GM21576 (cell line): Measurements from ENCODE around the gene SH3RF3.

ENCODE experiments used
- ATAC-seq: cut with Tn5 transposase; IDR thresholded peaks from one replicate; pipeline ENCODE4 v1.9.1; 2021; ENCODE audit warnings: mild to moderate bottlenecking, moderate library complexity; ENCODE audit not compliant: unreplicated experiment

The SH3RF3 gene

GRCh38 chr2:109345653-109346480 lies 216.9 kb downstream of the SH3RF3 start:
- no peak for ATAC-seq

GRCh38 chr2:109346601-109347228 lies 217.7 kb downstream of the SH3RF3 start:
- ATAC-seq, result no peak

GRCh38 chr2:109347626-109348025 lies 218.6 kb downstream of the SH3RF3 start:
- ATAC-seq, result no peak

- no peak for ATAC-seq
Observed at GRCh38 chr2:109348190-109348589, 219.2 kb downstream of the SH3RF3 start.

- ATAC-seq, result peak; percentile 64
Observed at GRCh38 chr2:109348671-109349502, 219.9 kb downstream of the SH3RF3 start.

- no peak for ATAC-seq
Observed at GRCh38 chr2:109349503-109350465, 220.8 kb downstream of the SH3RF3 start.

GRCh38 chr2:109350526-109350925 lies 221.5 kb downstream of the SH3RF3 start:
- ATAC-seq, result no peak

GRCh38 chr2:109351164-109351756 lies 222.3 kb downstream of the SH3RF3 start:
- no peak for ATAC-seq

- ATAC-seq, result no peak
Observed at GRCh38 chr2:109352056-109352897, 223.3 kb downstream of the SH3RF3 start.

- no peak for ATAC-seq
Observed at GRCh38 chr2:109352898-109353689, 224.1 kb downstream of the SH3RF3 start.

GRCh38 chr2:109353806-109354745 lies 225.1 kb downstream of the SH3RF3 start:
- ATAC-seq, result no peak

- no peak for ATAC-seq
Observed at GRCh38 chr2:109355192-109355843, 226.3 kb downstream of the SH3RF3 start.

GRCh38 chr2:109356324-109357035 lies 227.5 kb downstream of the SH3RF3 start:
- ATAC-seq, result no peak

- no peak for ATAC-seq
Observed at GRCh38 chr2:109364217-109364616, 235.2 kb downstream of the SH3RF3 start.

- no peak for ATAC-seq
Observed at GRCh38 chr2:109365131-109365530, 236.1 kb downstream of the SH3RF3 start.

- ATAC-seq, result no peak
Observed at GRCh38 chr2:109367683-109368082, 238.7 kb downstream of the SH3RF3 start.
